DND-41 (cell line): ENCODE data around the gene MINDY4.

Experiments used
- CTCF ChIP-seq: IDR thresholded peaks from 2 replicates; pipeline ENCODE4 v1.5.1; 2012; ENCODE audit warnings: borderline replicate concordance, low read length, moderate library complexity, mild to moderate bottlenecking; ENCODE audit not compliant: poor library complexity, severe bottlenecking; ENCODE audit errors: extremely low read depth
- EZH2 ChIP-seq: IDR thresholded peaks from 3 replicates; pipeline ENCODE4 v1.6.1; 2012; ENCODE audit warnings: borderline replicate concordance, low read depth, mild to moderate bottlenecking, moderate library complexity, low read length, inconsistent platforms; ENCODE audit not compliant: severe bottlenecking

GRCh38 chr7:30831936-30832335 is 60.7 kb downstream of the MINDY4 start:
- no peak for TF ChIP-seq EZH2
- no peak for TF ChIP-seq CTCF
